ENCODE data around the gene SENP1. TPM values are rescaled to one million over a fixed set of nuclear protein-coding genes. Genes with fewer than 3 reads are reported as not detected.

SENP1 gene
- total and polyA plus RNA-seq, 2 of the 13 experiments (the other 11 are each of a cell fraction or from before 2014, with no cell fraction given) = 14.0 to 20.2 TPM

- Histone ChIP-seq H3K4me1 (ENCODE audit: insufficient read depth, low read length) (no peaks in the 10 kb centered on the region), H3K36me3 (replicated peaks in 1 of 2; ENCODE audit: control insufficient read depth in 1 of 2, insufficient read depth in 2 of 2, low read length in 2 of 2) (no peaks in the 10 kb centered on the region), H3K4me2 (ENCODE audit: low read depth, low read length) (no peak overlapping the region), H4K20me1 (ENCODE audit: insufficient read depth, low read length) (no peaks in the 10 kb centered on the region), H2AFZ (ENCODE audit: low read length) (no peak overlapping the region), H3K79me2 (ENCODE audit: insufficient read depth, low read length) (no peaks in the 10 kb centered on the region), H3K9ac (ENCODE audit: insufficient read depth, low read depth, low read length) (no peak overlapping the region), H3K9me3 (ENCODE audit: low read length) (no peaks in the 10 kb centered on the region), H3K27me3 (ENCODE audit: control insufficient read depth in 1 of 2, insufficient read depth in 2 of 2, low read length in 2 of 2) (no peaks in the 10 kb centered on the region; a peak in 1 of 5 replicates), H3K4me3 (replicated peaks in 1 of 3; ENCODE audit: insufficient read depth in 1 of 3, low read depth in 2 of 3, low read length in 3 of 3) (no peak overlapping the region), H3K27ac (ENCODE audit: extremely low read length, insufficient read depth, low read length) (no peak overlapping the region)
- intact Hi-C loops (cut with micrococcal nuclease; ENCODE audit: unreplicated experiment) (no loop called here), in situ Hi-C loops (cut with HindIII; ENCODE audit: extremely low pct_ligation_motif_present, low pct_unique_long_range_greater_than_20kb) (no loop called here)
- FAIRE-seq = no peak
- CTCF ChIA-PET (ENCODE audit: low intra/inter-chr PET ratio, low total read pairs) = no interaction called here
- 80% methylated on average over 14 of the region's 14 CpGs for WGBS (ENCODE audit: low lambda C conversion rate)
- POLR2A ChIA-PET = no interaction called here
- no peak for DNase-seq (ENCODE audit: low spot score)
- ATAC-seq = no peak
- TF ChIP-seq ZNF335 (CRISPR knock-in tag; IDR thresholded peaks at IDR 0.05) = no peak
- TF ChIP-seq EZH2 (conservative IDR thresholded peaks at IDR 0.05; ENCODE audit: low read depth, low read length) = no peak
- no peak for TF ChIP-seq HCFC1 (IDR thresholded peaks at IDR 0.05; ENCODE audit: low read depth, low read length)
- no peak for TF ChIP-seq RBAK (CRISPR knock-in tag; IDR thresholded peaks at IDR 0.05)
- no peak for TF ChIP-seq ZNF562 (CRISPR knock-in tag; IDR thresholded peaks at IDR 0.05; ENCODE audit: borderline replicate concordance)
- TF ChIP-seq, protein P1, sequence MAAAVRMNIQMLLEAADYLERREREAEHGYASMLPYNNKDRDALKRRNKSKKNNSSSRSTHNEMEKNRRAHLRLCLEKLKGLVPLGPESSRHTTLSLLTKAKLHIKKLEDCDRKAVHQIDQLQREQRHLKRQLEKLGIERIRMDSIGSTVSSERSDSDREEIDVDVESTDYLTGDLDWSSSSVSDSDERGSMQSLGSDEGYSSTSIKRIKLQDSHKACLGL (CRISPR knock-in tag; IDR thresholded peaks at IDR 0.05) = no peak
- no peak for TF ChIP-seq MED13 (CRISPR knock-in tag; IDR thresholded peaks at IDR 0.05)
- TF ChIP-seq ATM (IDR thresholded peaks at IDR 0.05; ENCODE audit: borderline replicate concordance) = no peak
- no peak for TF ChIP-seq ZNF207 (IDR thresholded peaks at IDR 0.05; ENCODE audit: borderline replicate concordance)
- no peak for TF ChIP-seq SP5 (CRISPR knock-in tag; IDR thresholded peaks at IDR 0.05; ENCODE audit: borderline replicate concordance, low read depth)
- no peak for TF ChIP-seq ZNF160 (CRISPR knock-in tag; IDR thresholded peaks at IDR 0.05)
- no peak for TF ChIP-seq ZNF777 (CRISPR knock-in tag; IDR thresholded peaks at IDR 0.05)
- no peak for TF ChIP-seq ARID5B (CRISPR knock-in tag; IDR thresholded peaks at IDR 0.05)
- no peak for TF ChIP-seq ZNF446 (CRISPR knock-in tag; IDR thresholded peaks at IDR 0.05)
- TF ChIP-seq, protein P2, sequence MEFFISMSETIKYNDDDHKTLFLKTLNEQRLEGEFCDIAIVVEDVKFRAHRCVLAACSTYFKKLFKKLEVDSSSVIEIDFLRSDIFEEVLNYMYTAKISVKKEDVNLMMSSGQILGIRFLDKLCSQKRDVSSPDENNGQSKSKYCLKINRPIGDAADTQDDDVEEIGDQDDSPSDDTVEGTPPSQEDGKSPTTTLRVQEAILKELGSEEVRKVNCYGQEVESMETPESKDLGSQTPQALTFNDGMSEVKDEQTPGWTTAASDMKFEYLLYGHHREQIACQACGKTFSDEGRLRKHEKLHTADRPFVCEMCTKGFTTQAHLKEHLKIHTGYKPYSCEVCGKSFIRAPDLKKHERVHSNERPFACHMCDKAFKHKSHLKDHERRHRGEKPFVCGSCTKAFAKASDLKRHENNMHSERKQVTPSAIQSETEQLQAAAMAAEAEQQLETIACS (CRISPR knock-in tag; IDR thresholded peaks at IDR 0.05) = no peak
- no peak for TF ChIP-seq ZNF331 (CRISPR knock-in tag; IDR thresholded peaks at IDR 0.05)
- no TSS peak for BruUV-seq (replicated peaks)
These were observed 26.9 kb upstream of the SENP1 start for GRCh38 chr12:48132826-48133225.

Measured in HepG2 (cell line).